ENCODE data around the gene DTNB. TPM values are rescaled to one million over a fixed set of nuclear protein-coding genes. Genes with fewer than 3 reads are reported as not detected.

Gene DTNB
- polyA plus RNA-seq, 1 of the 3 experiments (the other 2 are of a cell fraction): 15.3 TPM

DNA sequence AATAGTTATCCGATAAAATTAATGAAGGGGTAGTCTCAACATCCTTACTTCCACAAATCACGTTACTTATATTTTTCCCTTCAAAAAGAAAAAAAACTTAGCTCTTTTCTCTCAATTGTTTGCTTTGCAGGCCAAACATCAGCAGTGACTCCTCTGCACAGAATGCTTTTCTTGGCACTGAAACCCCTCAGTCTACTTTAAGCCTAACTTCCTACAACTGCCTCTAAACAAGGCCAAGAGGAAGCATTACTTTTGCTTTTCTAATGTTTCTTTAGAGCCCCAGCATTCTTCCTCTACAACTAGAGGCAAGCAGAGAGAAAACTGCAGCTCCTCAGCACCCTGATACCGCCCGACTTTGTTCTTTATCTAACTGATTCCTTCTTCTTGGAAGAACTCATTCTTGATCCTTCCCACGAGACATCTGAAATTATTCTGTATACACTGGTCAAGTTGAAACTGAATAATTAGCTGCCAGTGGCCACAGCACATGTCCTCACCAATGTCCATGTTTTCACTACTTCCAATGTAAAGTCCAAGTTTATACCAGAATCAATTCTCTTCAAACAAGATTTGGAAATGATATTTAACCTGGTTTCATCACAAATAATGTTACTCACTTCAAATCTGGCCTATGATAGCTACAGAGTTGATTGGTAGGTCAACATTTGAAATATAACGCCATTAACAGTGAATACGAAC is 55.3 kb downstream of the DTNB start (continued):
- TF ChIP-seq, protein P1, sequence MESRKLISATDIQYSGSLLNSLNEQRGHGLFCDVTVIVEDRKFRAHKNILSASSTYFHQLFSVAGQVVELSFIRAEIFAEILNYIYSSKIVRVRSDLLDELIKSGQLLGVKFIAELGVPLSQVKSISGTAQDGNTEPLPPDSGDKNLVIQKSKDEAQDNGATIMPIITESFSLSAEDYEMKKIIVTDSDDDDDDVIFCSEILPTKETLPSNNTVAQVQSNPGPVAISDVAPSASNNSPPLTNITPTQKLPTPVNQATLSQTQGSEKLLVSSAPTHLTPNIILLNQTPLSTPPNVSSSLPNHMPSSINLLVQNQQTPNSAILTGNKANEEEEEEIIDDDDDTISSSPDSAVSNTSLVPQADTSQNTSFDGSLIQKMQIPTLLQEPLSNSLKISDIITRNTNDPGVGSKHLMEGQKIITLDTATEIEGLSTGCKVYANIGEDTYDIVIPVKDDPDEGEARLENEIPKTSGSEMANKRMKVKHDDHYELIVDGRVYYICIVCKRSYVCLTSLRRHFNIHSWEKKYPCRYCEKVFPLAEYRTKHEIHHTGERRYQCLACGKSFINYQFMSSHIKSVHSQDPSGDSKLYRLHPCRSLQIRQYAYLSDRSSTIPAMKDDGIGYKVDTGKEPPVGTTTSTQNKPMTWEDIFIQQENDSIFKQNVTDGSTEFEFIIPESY (IDR thresholded peaks at IDR 0.05; ENCODE audit: borderline replicate concordance, low read depth): no peak
- peak; percentile 66 for TF ChIP-seq TCF12 (IDR thresholded peaks at IDR 0.05)
- TF ChIP-seq EZH2phosphoT487 (IDR thresholded peaks at IDR 0.05; ENCODE audit: borderline replicate concordance, low read depth): no peak
- 0 out of 2 replicates have a peak, but pooled peaks have one; percentile 10 for TF ChIP-seq FOXM1 (IDR thresholded peaks at IDR 0.05; ENCODE audit: low read depth)
- TF ChIP-seq TAF1 (IDR thresholded peaks at IDR 0.05; ENCODE audit: borderline replicate concordance, low read depth, low read length): no peak
- peak; percentile 72 for TF ChIP-seq JUND (IDR thresholded peaks at IDR 0.05)
- peak; percentile 67; the same call in 1 of the 2 replicates for TF ChIP-seq FOSL2 (IDR thresholded peaks at IDR 0.05; ENCODE audit: borderline replicate concordance, low read depth)

DNA sequence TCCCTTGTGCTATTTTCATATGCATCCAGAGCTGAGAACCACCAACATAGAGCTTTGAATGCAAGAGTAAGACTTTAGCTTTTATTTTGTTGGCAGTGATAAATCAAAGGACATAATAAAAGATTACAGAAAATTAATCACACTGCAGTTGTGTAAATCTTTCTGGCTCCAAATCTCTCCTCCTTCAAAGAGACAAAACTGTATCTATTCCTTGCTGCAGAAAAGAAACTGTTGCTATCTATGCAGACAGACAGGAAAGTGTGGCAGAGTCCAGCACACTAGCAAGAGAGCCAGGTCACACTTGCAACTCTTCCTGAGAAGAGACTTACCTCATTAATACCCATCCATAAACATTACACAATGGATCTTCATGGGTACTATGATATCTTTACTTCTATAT is 57.5 kb downstream of the DTNB start:
- Histone ChIP-seq H3K27me3 (ENCODE audit: insufficient read depth) (no peaks in the 10 kb centered on the region), H3K4me3 (ENCODE audit: low read depth in 2 of 2, low read length in 1 of 2) (no peak overlapping the region), H3K4me2 (no peak overlapping the region), H4K20me1 (ENCODE audit: insufficient read depth) (no peaks in the 10 kb centered on the region; the same call in 1 of the 2 replicates), H3F3A (replicated peaks; ENCODE audit: insufficient read depth) (peaks cover 30% of the 10 kb centered on the region), H3K4me1 (ENCODE audit: control insufficient read depth in 1 of 2, insufficient read depth in 2 of 2, low read depth in 1 of 2, low read length in 1 of 2) (peaks cover 0 to 16% of the 10 kb centered on the region in 2 experiments; a peak in 3 of 4 replicates), H3K9me2 (no peaks in the 10 kb centered on the region), H3K27ac (ENCODE audit: low read depth in 2 of 2, low read length in 1 of 2) (no peak overlapping the region), H3K9me3 (no peaks in the 10 kb centered on the region), H3K9ac (no peak overlapping the region), H2AFZ (ENCODE audit: low read depth) (no peak overlapping the region), H3K36me3 (replicated peaks in 1 of 2; ENCODE audit: control insufficient read depth in 1 of 2, insufficient read depth in 2 of 2, low read length in 1 of 2) (no peaks in the 10 kb centered on the region), H3K79me2 (ENCODE audit: insufficient read depth) (no peaks in the 10 kb centered on the region)
- TF ChIP-seq, protein P2, sequence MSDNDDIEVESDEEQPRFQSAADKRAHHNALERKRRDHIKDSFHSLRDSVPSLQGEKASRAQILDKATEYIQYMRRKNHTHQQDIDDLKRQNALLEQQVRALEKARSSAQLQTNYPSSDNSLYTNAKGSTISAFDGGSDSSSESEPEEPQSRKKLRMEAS (IDR thresholded peaks at IDR 0.05; ENCODE audit: low read depth): no peak
- TF ChIP-seq TEAD4 (IDR thresholded peaks at IDR 0.05; ENCODE audit: borderline replicate concordance, insufficient read depth) (no peak), RXRA (IDR thresholded peaks at IDR 0.05; ENCODE audit: borderline replicate concordance, low read depth) (no peak), MEF2A (IDR thresholded peaks at IDR 0.05; ENCODE audit: borderline replicate concordance, low read depth) (no peak), NRF1 (IDR thresholded peaks at IDR 0.05; ENCODE audit: low read depth, low read length) (no peak), SMC3 (IDR thresholded peaks at IDR 0.05; ENCODE audit: low read depth, low read length) (no peak), EP300 (IDR thresholded peaks at IDR 0.05; ENCODE audit: borderline replicate concordance in 1 of 2, low read depth in 1 of 2, low read length in 1 of 2) (no peak), CHD2 (IDR thresholded peaks at IDR 0.05; ENCODE audit: low read length, partially characterized antibody) (no peak), POLR2AphosphoS5 (IDR thresholded peaks at IDR 0.05; ENCODE audit: low read depth, low read length) (no peak), MXI1 (IDR thresholded peaks at IDR 0.05; ENCODE audit: low read depth, low read length) (no peak), RFX5 (IDR thresholded peaks at IDR 0.05; ENCODE audit: low read length) (no peak), YY1 (IDR thresholded peaks at IDR 0.05; ENCODE audit: low read depth) (no peak), GABPA (IDR thresholded peaks at IDR 0.05; ENCODE audit: low read depth) (no peak), ELF1 (IDR thresholded peaks at IDR 0.05) (no peak), JUND (IDR thresholded peaks at IDR 0.05) (no peak), NFIC (IDR thresholded peaks at IDR 0.05; ENCODE audit: borderline replicate concordance) (no peak), FOXM1 (IDR thresholded peaks at IDR 0.05; ENCODE audit: low read depth) (no peak)
- TF ChIP-seq, protein P3, sequence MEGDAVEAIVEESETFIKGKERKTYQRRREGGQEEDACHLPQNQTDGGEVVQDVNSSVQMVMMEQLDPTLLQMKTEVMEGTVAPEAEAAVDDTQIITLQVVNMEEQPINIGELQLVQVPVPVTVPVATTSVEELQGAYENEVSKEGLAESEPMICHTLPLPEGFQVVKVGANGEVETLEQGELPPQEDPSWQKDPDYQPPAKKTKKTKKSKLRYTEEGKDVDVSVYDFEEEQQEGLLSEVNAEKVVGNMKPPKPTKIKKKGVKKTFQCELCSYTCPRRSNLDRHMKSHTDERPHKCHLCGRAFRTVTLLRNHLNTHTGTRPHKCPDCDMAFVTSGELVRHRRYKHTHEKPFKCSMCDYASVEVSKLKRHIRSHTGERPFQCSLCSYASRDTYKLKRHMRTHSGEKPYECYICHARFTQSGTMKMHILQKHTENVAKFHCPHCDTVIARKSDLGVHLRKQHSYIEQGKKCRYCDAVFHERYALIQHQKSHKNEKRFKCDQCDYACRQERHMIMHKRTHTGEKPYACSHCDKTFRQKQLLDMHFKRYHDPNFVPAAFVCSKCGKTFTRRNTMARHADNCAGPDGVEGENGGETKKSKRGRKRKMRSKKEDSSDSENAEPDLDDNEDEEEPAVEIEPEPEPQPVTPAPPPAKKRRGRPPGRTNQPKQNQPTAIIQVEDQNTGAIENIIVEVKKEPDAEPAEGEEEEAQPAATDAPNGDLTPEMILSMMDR (IDR thresholded peaks at IDR 0.05): no peak
- TF ChIP-seq, protein P4, sequence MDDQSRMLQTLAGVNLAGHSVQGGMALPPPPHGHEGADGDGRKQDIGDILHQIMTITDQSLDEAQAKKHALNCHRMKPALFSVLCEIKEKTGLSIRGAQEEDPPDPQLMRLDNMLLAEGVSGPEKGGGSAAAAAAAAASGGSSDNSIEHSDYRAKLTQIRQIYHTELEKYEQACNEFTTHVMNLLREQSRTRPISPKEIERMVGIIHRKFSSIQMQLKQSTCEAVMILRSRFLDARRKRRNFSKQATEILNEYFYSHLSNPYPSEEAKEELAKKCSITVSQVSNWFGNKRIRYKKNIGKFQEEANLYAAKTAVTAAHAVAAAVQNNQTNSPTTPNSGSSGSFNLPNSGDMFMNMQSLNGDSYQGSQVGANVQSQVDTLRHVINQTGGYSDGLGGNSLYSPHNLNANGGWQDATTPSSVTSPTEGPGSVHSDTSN (IDR thresholded peaks at IDR 0.05): no peak
- TF ChIP-seq, protein P5, sequence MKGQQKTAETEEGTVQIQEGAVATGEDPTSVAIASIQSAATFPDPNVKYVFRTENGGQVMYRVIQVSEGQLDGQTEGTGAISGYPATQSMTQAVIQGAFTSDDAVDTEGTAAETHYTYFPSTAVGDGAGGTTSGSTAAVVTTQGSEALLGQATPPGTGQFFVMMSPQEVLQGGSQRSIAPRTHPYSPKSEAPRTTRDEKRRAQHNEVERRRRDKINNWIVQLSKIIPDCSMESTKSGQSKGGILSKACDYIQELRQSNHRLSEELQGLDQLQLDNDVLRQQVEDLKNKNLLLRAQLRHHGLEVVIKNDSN (IDR thresholded peaks at IDR 0.05; ENCODE audit: borderline replicate concordance, low read depth): no peak
- ChIA-PET POLR2A (no interaction called here), CTCF (interaction anchor here (0.9 to 1.4 kb wide), 6 partner anchors 9 to 254 kb away, joined by 3 to 9 read pairs (median 4); no protein-coding TSS in a partner anchor)
- DNase-seq: no peak

Measured in SK-N-SH (cell line).